Neural progenitor cell (in vitro differentiated cells): ENCODE data around the gene CRTC1. TPM values are rescaled to one million over a fixed set of nuclear protein-coding genes. Genes with fewer than 3 reads are reported as not detected.

ENCODE experiments used
- DNase-seq: peaks from one replicate; pipeline ENCODE4 v3.0.0-alpha.2; 2016; ENCODE audit warnings: low spot score
- H2AFZ ChIP-seq: fragments of 200-600 bp; sonication (generic); replicated peaks from 2 replicates; pipeline ENCODE4 v1.6.1; 2016; ENCODE audit warnings: antibody characterized with exemption
- H3F3A ChIP-seq: fragments of 200-600 bp; sonication (generic); 2 replicates; pipeline ENCODE4 v1.6.1; 2016; ENCODE audit warnings: antibody characterized with exemption, low read depth
- H3K27ac ChIP-seq: fragments of 200-600 bp; sonication (generic); 2 replicates; pipeline ENCODE4 v1.5.1; 2016; ENCODE audit warnings: mild to moderate bottlenecking
- H3K27me3 ChIP-seq: fragments of 200-600 bp; sonication (generic); 2 replicates; pipeline ENCODE4 v1.6.1; 2016; ENCODE audit warnings: mild to moderate bottlenecking, moderate library complexity
- H3K36me3 ChIP-seq: fragments of 200-600 bp; sonication (generic); 2 replicates; pipeline ENCODE4 v1.5.1; 2016
- H3K4me1 ChIP-seq: fragments of 200-600 bp; sonication (generic); 2 replicates; pipeline ENCODE4 v1.6.1; 2016; ENCODE audit warnings: mixed run types
- H3K4me2 ChIP-seq: fragments of 200-600 bp; sonication (generic); 2 replicates; pipeline ENCODE4 v1.6.1; 2016
- H3K4me3 ChIP-seq: fragments of 200-600 bp; sonication (generic); 2 replicates; pipeline ENCODE4 v1.5.1; 2016
- H3K79me2 ChIP-seq: fragments of 200-600 bp; sonication (generic); 2 replicates; pipeline ENCODE4 v1.6.1; 2016; ENCODE audit warnings: low read depth
- H3K9ac ChIP-seq: fragments of 200-600 bp; sonication (generic); 2 replicates; pipeline ENCODE4 v1.6.1; 2016
- H3K9me3 ChIP-seq: fragments of 200-600 bp; sonication (generic); 2 replicates; pipeline ENCODE4 v1.5.1; 2016; ENCODE audit warnings: low read depth
- H4K20me1 ChIP-seq: fragments of 200-600 bp; sonication (generic); 2 replicates; pipeline ENCODE4 v1.6.1; 2016; ENCODE audit warnings: low read depth
- H3K27ac Mint-ChIP-seq: 3 replicates; pipeline ENCODE4 v1.8.0; 2021; ENCODE audit warnings: mixed read lengths
- H3K27me3 Mint-ChIP-seq: 2 replicates; pipeline ENCODE4 v1.8.0; 2022; ENCODE audit warnings: low read depth, mild to moderate bottlenecking, inconsistent platforms, moderate library complexity, mixed read lengths; ENCODE audit not compliant: insufficient read depth
- H3K36me3 Mint-ChIP-seq: 3 replicates; pipeline ENCODE4 v1.8.0; 2021; ENCODE audit warnings: mixed read lengths
- H3K4me1 Mint-ChIP-seq: 3 replicates; pipeline ENCODE4 v1.8.0; 2021; ENCODE audit warnings: mixed read lengths
- H3K4me3 Mint-ChIP-seq: 3 replicates; pipeline ENCODE4 v1.8.0; 2021; ENCODE audit warnings: mild to moderate bottlenecking, moderate library complexity, mixed read lengths
- H3K9me3 Mint-ChIP-seq: 3 replicates; pipeline ENCODE4 v1.8.0; 2020; ENCODE audit warnings: mixed read lengths
- CTCF ChIP-seq: fragments of 200-600 bp; sonication (generic); IDR thresholded peaks from 2 replicates; pipeline ENCODE4 v1.5.1; 2017; ENCODE audit warnings: antibody characterized with exemption, mild to moderate bottlenecking
- EZH2 ChIP-seq: fragments of 200-600 bp; sonication (generic); IDR thresholded peaks from 2 replicates; pipeline ENCODE4 v1.6.1; 2017; ENCODE audit warnings: antibody characterized with exemption, mild to moderate bottlenecking, moderate library complexity
- EZH2phosphoT487 ChIP-seq: fragments of 200-600 bp; sonication (generic); IDR thresholded peaks from 2 replicates; pipeline ENCODE4 v1.6.1; 2017; ENCODE audit warnings: antibody characterized with exemption
- total RNA-seq: library from RNA; depleted of rRNA; stranded (reverse); fragments of >200 nt; gene quantifications from 2 replicates; pipeline ENCODE4 v1.2.3, GENCODE V29; 2015; ENCODE audit warnings: low replicate concordance

The CRTC1 gene
- total RNA-seq, 1 donor from 2014 or later, result 2.4 TPM

- no peak for TF ChIP-seq EZH2phosphoT487
- TF ChIP-seq EZH2, result no peak
- TF ChIP-seq CTCF, result no peak
- H3K27me3 Mint-ChIP-seq, result no peaks in the 10 kb centered on the region
- Histone ChIP-seq H3K27ac (no peak overlapping the region), H3K79me2 (no peaks in the 10 kb centered on the region), H4K20me1 (peaks cover 73% of the 10 kb centered on the region), H3K36me3 (no peaks in the 10 kb centered on the region), H2AFZ (no peak overlapping the region), H3K27me3 (no peaks in the 10 kb centered on the region), H3K4me3 (no peak overlapping the region), H3F3A (no peaks in the 10 kb centered on the region), H3K9ac (no peak overlapping the region), H3K9me3 (no peaks in the 10 kb centered on the region), H3K4me2 (no peak overlapping the region), H3K4me1 (peaks cover 16% of the 10 kb centered on the region)
- peaks cover 4% of the 10 kb centered on the region for H3K36me3 Mint-ChIP-seq
- no peak overlapping the region for H3K27ac Mint-ChIP-seq
- no peaks in the 10 kb centered on the region for H3K9me3 Mint-ChIP-seq
- DNase-seq, result no peak
- peaks cover 44% of the 10 kb centered on the region for H3K4me1 Mint-ChIP-seq
- H3K4me3 Mint-ChIP-seq, result peak overlapping the region; percentile 7
Measured at GRCh38 chr19:18660939-18661670, 22.4 kb upstream of the CRTC1 start.

GRCh38 chr19:18662972-18663732, 20.3 kb upstream of the CRTC1 start:
- no peaks in the 10 kb centered on the region for H3K9me3 ChIP-seq
- TF ChIP-seq EZH2phosphoT487 (no peak), CTCF (no peak), EZH2 (no peak)
- no peaks in the 10 kb centered on the region for H3F3A ChIP-seq
- H3K4me3 Mint-ChIP-seq, result no peak overlapping the region
- peaks cover 54% of the 10 kb centered on the region for H4K20me1 ChIP-seq
- no peaks in the 10 kb centered on the region for H3K79me2 ChIP-seq
- H2AFZ ChIP-seq, result no peak overlapping the region
- no peak overlapping the region for H3K27ac ChIP-seq
- peak overlapping the region; percentile 14 for H3K27ac Mint-ChIP-seq
- peak; percentile 59 for DNase-seq
- H3K36me3 ChIP-seq, result no peaks in the 10 kb centered on the region
- no peak overlapping the region for H3K9ac ChIP-seq
- peaks cover 4% of the 10 kb centered on the region for H3K36me3 Mint-ChIP-seq
- H3K27me3 Mint-ChIP-seq, result no peaks in the 10 kb centered on the region
- H3K4me2 ChIP-seq, result no peak overlapping the region
- no peak overlapping the region for H3K4me3 ChIP-seq
- H3K4me1 ChIP-seq, result peaks cover 7% of the 10 kb centered on the region
- no peaks in the 10 kb centered on the region for H3K27me3 ChIP-seq
- peaks cover 26% of the 10 kb centered on the region for H3K4me1 Mint-ChIP-seq
- no peaks in the 10 kb centered on the region for H3K9me3 Mint-ChIP-seq

GRCh38 chr19:18663940-18664530, 19.4 kb upstream of the CRTC1 start:
- DNase-seq, result no peak
- no peak overlapping the region for H3K4me3 ChIP-seq
- Mint-ChIP-seq H3K27me3 (no peaks in the 10 kb centered on the region), H3K27ac (no peak overlapping the region), H3K36me3 (peaks cover 4% of the 10 kb centered on the region), H3K4me1 (peaks cover 17% of the 10 kb centered on the region), H3K4me3 (no peak overlapping the region), H3K9me3 (no peaks in the 10 kb centered on the region)
- H3K4me2 ChIP-seq, result no peak overlapping the region
- no peak overlapping the region for H2AFZ ChIP-seq
- no peak overlapping the region for H3K9ac ChIP-seq
- H3K9me3 ChIP-seq, result no peaks in the 10 kb centered on the region
- H3K27me3 ChIP-seq, result no peaks in the 10 kb centered on the region
- peaks cover 7% of the 10 kb centered on the region for H3K4me1 ChIP-seq
- H3K79me2 ChIP-seq, result no peaks in the 10 kb centered on the region
- H4K20me1 ChIP-seq, result peaks cover 45% of the 10 kb centered on the region
- TF ChIP-seq EZH2phosphoT487 (no peak), EZH2 (no peak), CTCF (no peak)
- H3K27ac ChIP-seq, result no peak overlapping the region
- H3K36me3 ChIP-seq, result no peaks in the 10 kb centered on the region
- no peaks in the 10 kb centered on the region for H3F3A ChIP-seq
